HepG2 (cell line): ENCODE data around the gene ZNF320. TPM values are rescaled to one million over a fixed set of nuclear protein-coding genes. Genes with fewer than 3 reads are reported as not detected.
"Not testable (repeated sequence)": the region's sequence is repeated elsewhere in the genome, so short reads cannot be mapped to it uniquely, and the experiment has no call there.

Experiments used
- ATAC-seq: fragments of 200-7000 bp; cut with Tn5 transposase; 3 replicates; pipeline ENCODE4 v1.9.1; 2020; ENCODE audit warnings: mild to moderate bottlenecking, moderate library complexity
- BruUV-seq: library from RNA; stranded (reverse); fragments of 400-500 nt; replicated peaks from 2 replicates; lab custom pipeline; 2021; lab: Mats Ljungman, UMichigan
- CTCF ChIA-PET: fragments of 300-600 bp; formaldehyde crosslinking; extraction: SDS; loops from one replicate; lab custom pipeline; 2021; ENCODE audit warnings: low total read pairs, inconsistent platforms, low intra/inter-chr PET ratio; lab: Yijun Ruan, JAX
- POLR2A ChIA-PET: fragments of 350-600 bp; sonication (Branson Sonifier 250); formaldehyde crosslinking; loops from one replicate; lab custom pipeline; 2020; ENCODE audit warnings: antibody characterized with exemption, inconsistent platforms; lab: Yijun Ruan, JAX
- DNase-seq: peaks from one replicate; pipeline ENCODE4 v3.0.0-alpha.2; 2015; ENCODE audit warnings: low spot score
- FAIRE-seq: peaks from 3 replicates; lab custom pipeline; 2011; peaks lifted over from hg19 to GRCh38; lab: Jason Lieb, UNC
- H2AFZ ChIP-seq: one replicate; pipeline ENCODE4 v1.6.1; 2011; ENCODE audit warnings: low read length, inconsistent platforms
- H3K27ac ChIP-seq: fragments of 300-600 bp; 3 replicates; pipeline ENCODE4 v1.8.0; 2011; ENCODE audit warnings: mixed run types, mild to moderate bottlenecking, mixed read lengths, low read length, inconsistent platforms; ENCODE audit not compliant: insufficient read depth; ENCODE audit errors: extremely low read length
- H3K27me3 ChIP-seq, 2 experiments: fragments of 200-600 bp in 1 of 2; 2 replicates in 1 of 2; 3 replicates in 1 of 2; pipeline versions ENCODE4 v1.6.0 to v1.8.0; 2011; ENCODE audit warnings: low read length in 2 of 2, mild to moderate bottlenecking in 2 of 2, moderate library complexity in 2 of 2, inconsistent platforms in 1 of 2; ENCODE audit not compliant: insufficient read depth in 2 of 2, control insufficient read depth in 1 of 2
- H3K36me3 ChIP-seq, 2 experiments: fragments of 200-600 bp in 1 of 2; replicated peaks in 1 of 2; 2 replicates in 1 of 2; 3 replicates in 1 of 2; pipeline versions ENCODE4 v1.5.1 to v1.8.0; 2011; ENCODE audit warnings: low read length in 2 of 2, inconsistent platforms in 1 of 2; ENCODE audit not compliant: insufficient read depth in 2 of 2, control insufficient read depth in 1 of 2
- H3K4me1 ChIP-seq: 2 replicates; pipeline ENCODE4 v1.5.1; 2012; ENCODE audit warnings: low read length, inconsistent platforms; ENCODE audit not compliant: insufficient read depth
- H3K4me2 ChIP-seq: 2 replicates; pipeline ENCODE4 v1.6.0; 2011; ENCODE audit warnings: low read depth, low read length, inconsistent platforms
- H3K4me3 ChIP-seq, 3 experiments: fragments of 200-600 bp in 1 of 3; sonication (generic), shearing (Covaris generic) in 1 of 3; replicated peaks in 1 of 3; 2 replicates each; pipeline ENCODE4 v1.5.1; 2011 to 2016; ENCODE audit warnings: low read length in 3 of 3, inconsistent platforms in 2 of 3, low read depth in 2 of 3, mild to moderate bottlenecking in 2 of 3, control low read depth in 1 of 3, mixed read lengths in 1 of 3; ENCODE audit not compliant: insufficient read depth in 1 of 3
- H3K79me2 ChIP-seq: one replicate; pipeline ENCODE4 v1.6.1; 2011; ENCODE audit warnings: low read length, inconsistent platforms; ENCODE audit not compliant: insufficient read depth
- H3K9ac ChIP-seq: 2 replicates; pipeline ENCODE4 v1.6.0; 2011; ENCODE audit warnings: mild to moderate bottlenecking, low read depth, low read length, inconsistent platforms; ENCODE audit not compliant: insufficient read depth
- H3K9me3 ChIP-seq: 2 replicates; pipeline ENCODE4 v1.5.1; 2012; ENCODE audit warnings: mild to moderate bottlenecking, low read length
- H4K20me1 ChIP-seq: 2 replicates; pipeline ENCODE4 v1.6.0; 2011; ENCODE audit warnings: inconsistent platforms, mild to moderate bottlenecking, low read length, moderate library complexity; ENCODE audit not compliant: insufficient read depth
- CTCF ChIP-seq: sonication (generic); formaldehyde crosslinking; IDR thresholded peaks from 2 replicates; pipeline ENCODE4 v1.5.0; 2020; ENCODE audit warnings: mild to moderate bottlenecking, missing genetic modification reagents, moderate library complexity
- FOXO1 ChIP-seq: sonication (generic); formaldehyde crosslinking; IDR thresholded peaks from 2 replicates; pipeline ENCODE4 v1.4.0; 2020; ENCODE audit warnings: missing genetic modification reagents
- PRDM4 ChIP-seq: sonication (generic); formaldehyde crosslinking; IDR thresholded peaks from 2 replicates; pipeline ENCODE4 v1.9.0; 2021; ENCODE audit warnings: missing genetic modification reagents, borderline replicate concordance
- ZNF121 ChIP-seq: sonication (generic); formaldehyde crosslinking; IDR thresholded peaks from 2 replicates; pipeline ENCODE4 v1.5.0; 2020; ENCODE audit warnings: mild to moderate bottlenecking, missing genetic modification reagents
- ZNF770 ChIP-seq: sonication (generic); formaldehyde crosslinking; IDR thresholded peaks from 2 replicates; pipeline ENCODE4 v1.5.0; 2020; ENCODE audit warnings: mild to moderate bottlenecking, missing genetic modification reagents
- WGBS: methylation state at CpG from one replicate; pipeline ENCODE4 v1.1.6; 2017; ENCODE audit warnings: low lambda C conversion rate; 5-methylcytosine and 5-hydroxymethylcytosine counted together
- in situ Hi-C: cut with HindIII; loops from 2 replicates; pipeline ENCODE4 v1.10.0; 2017; ENCODE audit warnings: low pct_unique_long_range_greater_than_20kb; ENCODE audit not compliant: extremely low pct_ligation_motif_present
- intact Hi-C: fragments of 100-400 bp; cut with micrococcal nuclease; formaldehyde crosslinking; loops from one replicate; pipeline ENCODE4 v1.10.0; 2022; ENCODE audit not compliant: unreplicated experiment
- polyA plus RNA-seq, 8 experiments: library from polyadenylated mRNA; depleted of rRNA in 3 of 8; stranded (reverse) in 7 of 8; unstranded in 1 of 8; fragments of >200 nt; fragmentation: Illumina TruSeq in 4 of 8; extraction: Trizol in 4 of 8; gene quantifications; 2 replicates each; pipeline versions ENCODE4 v1.2.1 to v1.2.3, GENCODE V29; 2011 to 2016; ENCODE audit warnings: low read depth in 4 of 8, missing spikeins in 1 of 8, mixed read lengths in 1 of 8; ENCODE audit not compliant: insufficient read depth in 1 of 8
- total RNA-seq, 5 experiments: library from RNA; depleted of rRNA; stranded (reverse); fragments of >200 nt; fragmentation: Illumina TruSeq; extraction: Trizol; gene quantifications; 2 replicates each; pipeline ENCODE4 v1.2.3, GENCODE V29; 2016; ENCODE audit warnings: low read depth in 1 of 5

Gene ZNF320
- total and polyA plus RNA-seq, 2 of the 13 experiments (the other 11 are each of a cell fraction or from before 2014, with no cell fraction given), result 0.49 TPM; not detected in 1

DNA sequence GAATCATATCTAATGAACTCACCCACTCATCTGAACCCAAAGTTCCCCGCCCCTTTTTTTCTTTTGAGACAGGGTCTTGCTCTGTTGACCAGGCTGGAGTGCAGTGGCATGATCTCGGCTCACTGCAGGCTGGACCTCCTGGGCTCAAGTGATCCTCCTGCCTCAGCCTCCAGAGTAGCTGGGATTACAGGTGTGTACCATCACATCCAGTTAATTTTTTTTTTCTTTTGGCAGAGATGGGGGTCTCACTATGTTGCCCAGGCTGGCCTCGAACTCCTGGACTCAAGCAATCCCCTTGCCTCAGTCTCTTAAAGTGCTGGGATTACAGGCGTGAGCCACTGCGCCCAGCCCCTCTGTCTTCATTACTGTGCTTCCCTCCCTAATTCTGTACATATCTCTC is 43.5 kb upstream of the ZNF320 start:
- H3K27ac ChIP-seq, H3K4me2 ChIP-seq, H3K4me3 ChIP-seq, H3K36me3 ChIP-seq, H3K9ac ChIP-seq, H3K79me2 ChIP-seq, POLR2A ChIA-PET, CTCF ChIA-PET, H3K27me3 ChIP-seq, H2AFZ ChIP-seq, FAIRE-seq, H4K20me1 ChIP-seq, ATAC-seq, BruUV-seq, H3K9me3 ChIP-seq, DNase-seq, in situ Hi-C loops, intact Hi-C loops: not testable (repeated sequence)
- peaks cover 57% of the 10 kb centered on the region for H3K4me1 ChIP-seq
- TF ChIP-seq ZNF121 (CRISPR knock-in tag) (peak; percentile 50; the same call in 1 of the 2 replicates), ZNF770 (CRISPR knock-in tag) (peak; percentile 52; the same call in 1 of the 2 replicates)
- WGBS, result 93% methylated on average over 5 of the region's 5 CpGs

GRCh38 chr19:52938761-52939160 is 41.3 kb upstream of the ZNF320 start:
- no TSS peak for BruUV-seq
- CTCF ChIA-PET, result no interaction called here
- no peak for TF ChIP-seq FOXO1 (CRISPR knock-in tag)
- TF ChIP-seq CTCF (CRISPR knock-in tag), result no peak
- TF ChIP-seq PRDM4, result no peak
- intact Hi-C loops (no loop called here), in situ Hi-C loops (no loop called here)
- WGBS, result 97% methylated on average over 5 of the region's 5 CpGs
- no peaks in the 10 kb centered on the region for H3K9me3 ChIP-seq
- H3K4me3 ChIP-seq, result no peak overlapping the region
- H3K27me3 ChIP-seq, result no peaks in the 10 kb centered on the region; a peak in 1 of 5 replicates
- H3K36me3 ChIP-seq, result no peaks in the 10 kb centered on the region; a peak in 1 of 5 replicates
- ATAC-seq, result no peak
- H3K9ac ChIP-seq, result no peak overlapping the region
- POLR2A ChIA-PET, result interaction anchor here (0.7 kb wide), 1 partner anchor 1252 kb away, joined by 4 read pairs; no protein-coding TSS in a partner anchor
- DNase-seq, result no peak
- no peak for FAIRE-seq
- no peak overlapping the region for H3K4me2 ChIP-seq
- no peaks in the 10 kb centered on the region for H4K20me1 ChIP-seq
- peaks cover 8% of the 10 kb centered on the region for H3K79me2 ChIP-seq
- H3K4me1 ChIP-seq, result peaks cover 39% of the 10 kb centered on the region
- H2AFZ ChIP-seq, result no peak overlapping the region
- no peak overlapping the region for H3K27ac ChIP-seq
